MCF 10A (cell line): ENCODE data around the gene ADAM11. TPM values are rescaled to one million over a fixed set of nuclear protein-coding genes. Genes with fewer than 3 reads are reported as not detected.

Source experiments
- BruUV-seq: library from RNA; stranded (reverse); fragments of 400-500 nt; replicated peaks from 2 replicates; lab custom pipeline; 2021; lab: Mats Ljungman, UMichigan
- CTCF ChIA-PET: fragments of 300-600 bp; sonication (Branson Sonifier 250); formaldehyde crosslinking; extraction: SDS; loops from one replicate; lab custom pipeline; 2021; ENCODE audit warnings: antibody characterized with exemption, inconsistent platforms; lab: Yijun Ruan, JAX
- POLR2A ChIA-PET: fragments of 300-600, 350-650 bp; sonication (Branson Sonifier 250); formaldehyde crosslinking; extraction: SDS; loops from one replicate; lab custom pipeline; 2020; ENCODE audit warnings: antibody characterized with exemption, inconsistent platforms; lab: Yijun Ruan, JAX
- DNase-seq: peaks from one replicate; pipeline ENCODE4 v3.0.0-alpha.2; 2018; ENCODE audit not compliant: unreplicated experiment
- H3K27ac Mint-ChIP-seq: one replicate; pipeline ENCODE4 v1.8.0; 2022; ENCODE audit warnings: mild to moderate bottlenecking, low read depth, mixed read lengths; ENCODE audit not compliant: unreplicated experiment
- H3K27me3 Mint-ChIP-seq: one replicate; pipeline ENCODE4 v1.8.0; 2022; ENCODE audit warnings: mixed read lengths; ENCODE audit not compliant: insufficient read depth, unreplicated experiment
- H3K36me3 Mint-ChIP-seq: one replicate; pipeline ENCODE4 v1.8.0; 2022; ENCODE audit warnings: mild to moderate bottlenecking, moderate library complexity, mixed read lengths; ENCODE audit not compliant: insufficient read depth, unreplicated experiment
- H3K4me1 Mint-ChIP-seq: one replicate; pipeline ENCODE4 v1.8.0; 2022; ENCODE audit warnings: mixed read lengths; ENCODE audit not compliant: insufficient read depth, unreplicated experiment
- H3K4me3 Mint-ChIP-seq: one replicate; pipeline ENCODE4 v1.8.0; 2022; ENCODE audit warnings: mild to moderate bottlenecking, moderate library complexity, mixed read lengths; ENCODE audit not compliant: unreplicated experiment
- H3K9me3 Mint-ChIP-seq: one replicate; pipeline ENCODE4 v1.8.0; 2022; ENCODE audit warnings: mixed read lengths; ENCODE audit not compliant: unreplicated experiment
- intact Hi-C: fragments of 100-400 bp; cut with micrococcal nuclease; formaldehyde crosslinking; loops from 2 replicates; pipeline ENCODE4 v1.14.1; 2022
- total RNA-seq: library from RNA; stranded (reverse); gene quantifications from 2 replicates; pipeline ENCODE4 v1.2.3, GENCODE V29; 2022
- TF ChIP-seq, protein P1 (sequence below): fragments of 200-600 bp; IDR thresholded peaks from one replicate; pipeline ENCODE4 v1.8.0; 2022; ENCODE audit warnings: antibody characterized with exemption, mild to moderate bottlenecking; ENCODE audit not compliant: unreplicated experiment

ADAM11 gene
- total RNA-seq, 1 experiment from 2014 or later = 0.16 TPM

DNA sequence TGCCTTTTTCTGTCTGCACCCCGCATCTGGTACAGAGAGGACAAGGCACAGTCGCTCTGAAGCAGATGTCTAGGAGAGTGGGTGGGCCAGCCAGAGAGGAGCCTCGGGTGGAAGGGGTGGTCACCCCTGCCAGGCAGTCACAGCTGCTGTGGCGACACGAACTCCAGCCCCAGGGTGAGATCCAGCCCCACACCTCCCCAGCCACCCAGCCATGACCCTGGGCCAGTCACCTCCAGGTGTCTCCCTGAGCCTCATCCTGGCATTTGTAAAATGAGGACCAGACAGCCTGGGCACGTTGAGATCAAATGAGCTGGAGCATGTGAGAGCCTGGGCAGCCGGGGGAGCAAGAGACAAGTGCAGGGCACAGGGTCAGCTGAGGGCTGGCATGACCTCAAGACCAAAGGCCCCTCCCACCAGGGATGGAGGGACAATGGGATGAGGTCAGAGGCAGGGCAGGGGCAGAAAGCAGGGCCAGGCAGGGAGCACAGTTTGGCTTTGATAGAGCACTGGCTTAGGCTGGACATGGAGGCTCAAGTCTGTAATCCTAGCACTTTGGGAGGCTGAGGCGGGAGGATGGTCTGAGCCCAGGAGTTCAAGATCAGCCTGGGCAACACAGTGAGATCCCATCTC, 7.7 kb downstream of the ADAM11 start:
- Mint-ChIP-seq H3K4me3 (no peak overlapping the region), H3K4me1 (no peaks in the 10 kb centered on the region), H3K27ac (no peak overlapping the region), H3K9me3 (no peaks in the 10 kb centered on the region), H3K36me3 (no peaks in the 10 kb centered on the region), H3K27me3 (peaks cover 2% of the 10 kb centered on the region)
- no TSS peak for BruUV-seq
- DNase-seq = no peak
- TF ChIP-seq, protein P1, sequence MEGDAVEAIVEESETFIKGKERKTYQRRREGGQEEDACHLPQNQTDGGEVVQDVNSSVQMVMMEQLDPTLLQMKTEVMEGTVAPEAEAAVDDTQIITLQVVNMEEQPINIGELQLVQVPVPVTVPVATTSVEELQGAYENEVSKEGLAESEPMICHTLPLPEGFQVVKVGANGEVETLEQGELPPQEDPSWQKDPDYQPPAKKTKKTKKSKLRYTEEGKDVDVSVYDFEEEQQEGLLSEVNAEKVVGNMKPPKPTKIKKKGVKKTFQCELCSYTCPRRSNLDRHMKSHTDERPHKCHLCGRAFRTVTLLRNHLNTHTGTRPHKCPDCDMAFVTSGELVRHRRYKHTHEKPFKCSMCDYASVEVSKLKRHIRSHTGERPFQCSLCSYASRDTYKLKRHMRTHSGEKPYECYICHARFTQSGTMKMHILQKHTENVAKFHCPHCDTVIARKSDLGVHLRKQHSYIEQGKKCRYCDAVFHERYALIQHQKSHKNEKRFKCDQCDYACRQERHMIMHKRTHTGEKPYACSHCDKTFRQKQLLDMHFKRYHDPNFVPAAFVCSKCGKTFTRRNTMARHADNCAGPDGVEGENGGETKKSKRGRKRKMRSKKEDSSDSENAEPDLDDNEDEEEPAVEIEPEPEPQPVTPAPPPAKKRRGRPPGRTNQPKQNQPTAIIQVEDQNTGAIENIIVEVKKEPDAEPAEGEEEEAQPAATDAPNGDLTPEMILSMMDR = no peak
- CTCF ChIA-PET = no interaction called here
- intact Hi-C loops = no loop called here
- POLR2A ChIA-PET = no interaction called here

DNA sequence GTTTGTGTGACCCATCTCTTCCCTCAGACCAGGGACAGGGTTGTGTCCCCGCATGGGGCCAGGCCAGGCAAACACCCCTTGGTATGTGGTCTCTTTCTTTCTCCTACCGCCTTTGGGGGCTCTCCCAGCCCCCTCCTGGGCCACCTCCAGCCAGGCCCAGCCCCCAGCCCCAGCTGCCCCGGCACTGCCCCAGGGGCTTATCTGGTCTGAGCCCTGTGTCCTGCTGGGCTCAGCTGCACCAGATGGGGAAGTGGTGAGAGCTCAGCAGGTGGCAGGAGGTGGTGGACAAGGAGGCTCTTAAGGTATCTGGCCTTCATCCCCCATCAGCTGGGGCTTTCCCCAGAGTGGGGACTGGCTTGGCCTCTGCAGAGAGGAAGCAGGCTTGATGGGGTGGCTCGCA, 8.7 kb downstream of the ADAM11 start:
- Mint-ChIP-seq H3K36me3 (no peaks in the 10 kb centered on the region), H3K27me3 (no peaks in the 10 kb centered on the region), H3K4me3 (no peak overlapping the region), H3K9me3 (no peaks in the 10 kb centered on the region), H3K27ac (no peak overlapping the region), H3K4me1 (no peaks in the 10 kb centered on the region)
- CTCF ChIA-PET = no interaction called here
- intact Hi-C loops = no loop called here
- BruUV-seq = no TSS peak
- POLR2A ChIA-PET = no interaction called here
- TF ChIP-seq, protein P1 = no peak
- no peak for DNase-seq

DNA sequence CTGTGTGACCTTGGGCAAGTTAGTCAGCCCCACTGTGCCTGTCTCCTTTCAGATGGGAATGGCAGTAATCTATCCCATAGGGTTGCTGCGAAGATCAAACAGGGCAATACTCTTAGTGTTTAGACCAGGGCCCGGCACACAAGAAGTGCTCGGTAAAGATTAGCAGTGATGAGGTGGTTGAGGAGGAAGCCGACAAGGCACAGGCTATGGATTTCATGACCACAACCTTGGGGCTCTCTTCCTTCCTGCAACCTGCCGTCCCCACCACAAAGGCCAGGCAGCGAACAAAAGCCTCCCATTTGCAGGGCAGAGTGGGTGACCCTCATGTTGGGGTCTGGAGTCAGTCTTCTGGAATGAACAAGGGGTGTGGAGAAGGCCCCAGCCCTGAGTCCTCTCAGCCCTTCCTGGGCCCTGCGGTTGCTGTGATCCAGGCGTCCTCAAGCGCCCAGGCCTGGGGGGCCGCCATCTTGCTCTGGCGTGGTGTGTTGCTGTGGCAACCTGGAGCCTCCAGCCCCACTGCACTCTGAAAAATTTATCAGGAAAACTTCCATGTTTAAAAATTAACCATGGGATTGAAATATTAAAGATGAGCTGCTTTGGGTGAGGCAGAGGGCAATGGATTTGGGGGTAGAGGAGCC, 9.8 kb downstream of the ADAM11 start:
- intact Hi-C loops = no loop called here
- no peak overlapping the region for H3K27ac Mint-ChIP-seq
- CTCF ChIA-PET = interaction anchor here (0.7 kb wide), 1 partner anchor 10 kb away, joined by 3 read pairs; no protein-coding TSS in a partner anchor
- DNase-seq = no peak
- H3K27me3 Mint-ChIP-seq = peaks cover 7% of the 10 kb centered on the region
- TF ChIP-seq, protein P1 = no peak
- no peaks in the 10 kb centered on the region for H3K36me3 Mint-ChIP-seq
- POLR2A ChIA-PET = interaction anchor here (0.5 to 0.6 kb wide), 2 partner anchors 11 to 430 kb away, joined by 3 read pairs; no protein-coding TSS in a partner anchor
- BruUV-seq = no TSS peak
- H3K9me3 Mint-ChIP-seq = no peaks in the 10 kb centered on the region
- no peak overlapping the region for H3K4me3 Mint-ChIP-seq
- no peaks in the 10 kb centered on the region for H3K4me1 Mint-ChIP-seq

DNA sequence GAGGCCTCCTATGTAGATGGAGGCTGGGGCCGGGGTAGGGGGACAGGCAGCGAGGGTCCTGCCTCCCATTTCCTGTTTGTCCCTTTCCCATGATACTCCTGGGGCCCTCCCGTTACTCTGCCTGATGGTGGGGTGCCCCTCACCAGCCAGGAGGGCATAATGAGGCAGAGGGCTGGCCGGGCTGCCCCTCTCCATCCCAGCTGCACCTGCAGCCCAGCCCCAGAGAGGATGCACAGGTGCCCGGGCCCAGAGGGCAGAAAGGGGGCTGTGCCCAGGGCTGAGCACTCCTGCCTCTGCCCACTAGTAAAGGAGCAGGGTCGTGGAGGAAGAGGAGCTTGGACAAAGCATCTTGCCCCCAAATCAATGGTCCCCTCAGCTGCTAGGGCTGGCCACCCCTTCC, 10.4 kb downstream of the ADAM11 start:
- Mint-ChIP-seq H3K27me3 (peaks cover 13% of the 10 kb centered on the region), H3K27ac (no peak overlapping the region), H3K9me3 (no peaks in the 10 kb centered on the region), H3K36me3 (no peaks in the 10 kb centered on the region), H3K4me3 (no peak overlapping the region), H3K4me1 (no peaks in the 10 kb centered on the region)
- no TSS peak for BruUV-seq
- POLR2A ChIA-PET = interaction anchor here (0.6 kb wide), 1 partner anchor 429 kb away, joined by 3 read pairs; no protein-coding TSS in a partner anchor
- TF ChIP-seq, protein P1 = no peak
- CTCF ChIA-PET = interaction anchor here (0.7 to 1.0 kb wide), 2 partner anchors 90 to 97 kb away, joined by 3 to 4 read pairs; no protein-coding TSS in a partner anchor
- DNase-seq = no peak
- intact Hi-C loops = no loop called here
